Measurements from ENCODE around the gene DCAKD. TPM values are rescaled to one million over a fixed set of nuclear protein-coding genes. Genes with fewer than 3 reads are reported as not detected.

DCAKD gene
- total RNA-seq, 1 donor from 2014 or later: 91.8 TPM

- Mint-ChIP-seq H3K4me1 (peaks cover 45% of the 10 kb centered on the region), H3K27me3 (ENCODE audit: low read depth) (no peaks in the 10 kb centered on the region), H3K4me3 (peak overlapping the region; percentile 31)
Observed at GRCh38 chr17:45040459-45040858, 11.0 kb downstream of the DCAKD start.

GRCh38 chr17:45038728-45039634, 12.5 kb downstream of the DCAKD start:
- Mint-ChIP-seq H3K36me3 (ENCODE audit: low read depth) (peaks cover 8% of the 10 kb centered on the region), H3K9me3 (no peaks in the 10 kb centered on the region), H3K27me3 (ENCODE audit: low read depth) (no peaks in the 10 kb centered on the region), H3K4me1 (peaks cover 37% of the 10 kb centered on the region), H3K27ac (ENCODE audit: unreplicated experiment) (no peak overlapping the region), H3K4me3 (no peak overlapping the region)
- TF ChIP-seq CTCF (conservative IDR thresholded peaks at IDR 0.05): no peak
- no peak for DNase-seq (ENCODE audit: low read depth, low spot score)

More at GRCh38 chr17:45040459-45040858, 11.0 kb downstream of the DCAKD start:
- no peaks in the 10 kb centered on the region for H3K9me3 Mint-ChIP-seq
- TF ChIP-seq CTCF (conservative IDR thresholded peaks at IDR 0.05): no peak
- DNase-seq (ENCODE audit: low read depth, low spot score): no peak
- H3K36me3 Mint-ChIP-seq (ENCODE audit: low read depth): peaks cover 4% of the 10 kb centered on the region
- no peak overlapping the region for H3K27ac Mint-ChIP-seq (ENCODE audit: unreplicated experiment)

GRCh38 chr17:45036691-45037090, 14.7 kb downstream of the DCAKD start:
- H3K36me3 Mint-ChIP-seq (ENCODE audit: low read depth): peaks cover 5% of the 10 kb centered on the region
- no peak for TF ChIP-seq CTCF (conservative IDR thresholded peaks at IDR 0.05)
- DNase-seq (ENCODE audit: low read depth, low spot score): no peak
- H3K4me3 Mint-ChIP-seq: no peak overlapping the region
- H3K27me3 Mint-ChIP-seq (ENCODE audit: low read depth): no peaks in the 10 kb centered on the region
- peaks cover 16% of the 10 kb centered on the region for H3K4me1 Mint-ChIP-seq
- H3K27ac Mint-ChIP-seq (ENCODE audit: unreplicated experiment): no peak overlapping the region
- H3K9me3 Mint-ChIP-seq: no peaks in the 10 kb centered on the region

GRCh38 chr17:45035848-45036247, 15.6 kb downstream of the DCAKD start:
- peaks cover 5% of the 10 kb centered on the region for H3K36me3 Mint-ChIP-seq (ENCODE audit: low read depth)
- no peak for DNase-seq (ENCODE audit: low read depth, low spot score)
- no peak overlapping the region for H3K27ac Mint-ChIP-seq (ENCODE audit: unreplicated experiment)
- TF ChIP-seq CTCF (conservative IDR thresholded peaks at IDR 0.05): no peak
- no peaks in the 10 kb centered on the region for H3K9me3 Mint-ChIP-seq
- no peak overlapping the region for H3K4me3 Mint-ChIP-seq
- H3K27me3 Mint-ChIP-seq (ENCODE audit: low read depth): no peaks in the 10 kb centered on the region
- H3K4me1 Mint-ChIP-seq: peaks cover 12% of the 10 kb centered on the region

GRCh38 chr17:45034599-45034998, 16.8 kb downstream of the DCAKD start:
- H3K27me3 Mint-ChIP-seq (ENCODE audit: low read depth): no peaks in the 10 kb centered on the region
- DNase-seq (ENCODE audit: low read depth, low spot score): no peak
- H3K27ac Mint-ChIP-seq (ENCODE audit: unreplicated experiment): no peak overlapping the region
- no peaks in the 10 kb centered on the region for H3K9me3 Mint-ChIP-seq
- TF ChIP-seq CTCF (conservative IDR thresholded peaks at IDR 0.05): no peak
- H3K4me3 Mint-ChIP-seq: no peak overlapping the region
- H3K36me3 Mint-ChIP-seq (ENCODE audit: low read depth): peaks cover 5% of the 10 kb centered on the region
- peaks cover 7% of the 10 kb centered on the region for H3K4me1 Mint-ChIP-seq
